ENCODE data around the gene CSDE1.

DNA sequence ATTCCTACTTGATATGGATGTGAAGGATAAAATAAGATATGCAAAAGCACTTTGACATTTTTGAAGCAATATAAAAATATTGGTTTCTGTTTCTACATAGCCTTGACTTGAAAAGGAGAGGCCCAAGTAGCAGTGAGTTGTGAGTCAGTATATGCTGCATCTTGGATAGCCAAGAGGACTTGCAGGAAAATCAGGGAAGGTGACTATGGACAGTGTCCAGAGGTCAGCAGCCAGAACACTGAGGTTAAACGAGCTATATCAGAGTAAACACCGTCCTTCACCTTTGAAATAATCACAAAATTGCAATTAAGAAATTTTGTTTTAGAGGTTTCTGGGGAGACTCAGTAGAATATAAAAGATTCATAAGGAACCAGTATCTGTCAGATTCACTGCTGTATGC, 55.9 kb downstream of the CSDE1 start:
- no peak for TF ChIP-seq POLR2A (IDR thresholded peaks at IDR 0.05)
- TF ChIP-seq, protein P1, sequence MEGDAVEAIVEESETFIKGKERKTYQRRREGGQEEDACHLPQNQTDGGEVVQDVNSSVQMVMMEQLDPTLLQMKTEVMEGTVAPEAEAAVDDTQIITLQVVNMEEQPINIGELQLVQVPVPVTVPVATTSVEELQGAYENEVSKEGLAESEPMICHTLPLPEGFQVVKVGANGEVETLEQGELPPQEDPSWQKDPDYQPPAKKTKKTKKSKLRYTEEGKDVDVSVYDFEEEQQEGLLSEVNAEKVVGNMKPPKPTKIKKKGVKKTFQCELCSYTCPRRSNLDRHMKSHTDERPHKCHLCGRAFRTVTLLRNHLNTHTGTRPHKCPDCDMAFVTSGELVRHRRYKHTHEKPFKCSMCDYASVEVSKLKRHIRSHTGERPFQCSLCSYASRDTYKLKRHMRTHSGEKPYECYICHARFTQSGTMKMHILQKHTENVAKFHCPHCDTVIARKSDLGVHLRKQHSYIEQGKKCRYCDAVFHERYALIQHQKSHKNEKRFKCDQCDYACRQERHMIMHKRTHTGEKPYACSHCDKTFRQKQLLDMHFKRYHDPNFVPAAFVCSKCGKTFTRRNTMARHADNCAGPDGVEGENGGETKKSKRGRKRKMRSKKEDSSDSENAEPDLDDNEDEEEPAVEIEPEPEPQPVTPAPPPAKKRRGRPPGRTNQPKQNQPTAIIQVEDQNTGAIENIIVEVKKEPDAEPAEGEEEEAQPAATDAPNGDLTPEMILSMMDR (IDR thresholded peaks at IDR 0.05 in 4 of 5, conservative IDR thresholded peaks at IDR 0.05 in 1 of 5) = no peak

Measured in gastrocnemius medialis (tissue), 4 donors.